GM19468 (cell line): ENCODE results near the gene CLDN7.

Experiments
- ATAC-seq: cut with Tn5 transposase; IDR thresholded peaks from one replicate; pipeline ENCODE4 v1.9.1; 2021; ENCODE audit warnings: mild to moderate bottlenecking, moderate library complexity, moderate number of reproducible peaks; ENCODE audit not compliant: unreplicated experiment; ENCODE audit errors: extremely low read depth

CLDN7 gene

DNA sequence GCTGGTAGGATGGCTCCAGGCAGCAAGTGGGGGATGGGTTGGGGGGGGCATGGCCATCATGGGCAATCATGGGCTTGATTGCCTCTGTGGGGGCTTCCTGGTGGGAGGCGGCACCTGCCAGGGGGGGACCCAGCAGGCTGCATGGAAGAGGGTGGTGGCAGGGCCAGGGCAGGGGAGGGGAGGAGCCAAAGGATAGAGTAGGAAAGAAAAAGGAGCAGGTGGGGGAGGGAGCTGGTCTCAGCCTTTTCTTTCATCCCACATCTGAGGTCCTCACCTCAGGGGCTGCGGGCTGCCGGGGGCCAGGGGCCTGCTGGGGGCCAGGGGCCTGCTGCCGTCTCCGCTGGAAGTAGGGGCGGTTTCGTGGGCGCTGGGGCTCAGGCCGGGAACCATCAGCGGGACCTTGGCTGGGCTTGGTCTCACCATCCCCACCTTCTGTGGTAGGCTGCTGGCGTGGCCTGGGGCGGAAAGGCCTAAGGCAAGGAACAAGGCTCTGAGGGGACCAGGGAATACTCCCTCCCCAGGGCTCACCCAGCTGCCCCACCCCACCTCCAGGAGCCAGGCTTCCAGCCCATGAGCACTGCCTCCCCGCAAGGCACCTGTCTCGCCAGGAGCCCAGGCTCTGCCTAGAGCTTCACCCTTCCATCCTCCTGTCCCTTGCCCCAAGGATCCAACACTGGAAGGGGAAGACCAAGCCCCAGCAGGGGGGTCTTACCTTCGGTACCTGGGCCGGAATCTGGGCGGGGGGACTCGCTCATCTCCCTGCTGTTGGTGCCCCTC lies 27.2 kb upstream of the CLDN7 start:
- no peak for ATAC-seq

DNA sequence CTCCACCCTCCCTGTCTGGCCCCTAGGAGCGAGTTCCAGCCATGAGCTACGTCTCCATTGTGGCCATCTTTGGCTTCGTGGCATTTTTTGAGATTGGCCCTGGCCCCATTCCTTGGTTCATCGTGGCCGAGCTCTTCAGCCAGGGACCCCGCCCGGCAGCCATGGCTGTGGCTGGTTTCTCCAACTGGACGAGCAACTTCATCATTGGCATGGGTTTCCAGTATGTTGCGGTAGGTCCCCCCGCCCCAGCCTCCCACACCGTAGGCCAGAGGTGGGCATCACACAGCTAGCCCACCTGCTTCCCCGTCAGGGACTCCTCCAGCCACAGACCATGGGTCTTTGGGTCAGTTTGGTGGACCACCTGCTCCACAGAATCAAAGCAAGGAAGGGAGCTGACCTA lies 23.4 kb upstream of the CLDN7 start:
- no peak for ATAC-seq

GRCh38 chr17:7284911-7285310 lies 22.6 kb upstream of the CLDN7 start:
- ATAC-seq = no peak

- ATAC-seq = no peak
These were observed 21.4 kb upstream of the CLDN7 start for GRCh38 chr17:7283471-7284216.

DNA sequence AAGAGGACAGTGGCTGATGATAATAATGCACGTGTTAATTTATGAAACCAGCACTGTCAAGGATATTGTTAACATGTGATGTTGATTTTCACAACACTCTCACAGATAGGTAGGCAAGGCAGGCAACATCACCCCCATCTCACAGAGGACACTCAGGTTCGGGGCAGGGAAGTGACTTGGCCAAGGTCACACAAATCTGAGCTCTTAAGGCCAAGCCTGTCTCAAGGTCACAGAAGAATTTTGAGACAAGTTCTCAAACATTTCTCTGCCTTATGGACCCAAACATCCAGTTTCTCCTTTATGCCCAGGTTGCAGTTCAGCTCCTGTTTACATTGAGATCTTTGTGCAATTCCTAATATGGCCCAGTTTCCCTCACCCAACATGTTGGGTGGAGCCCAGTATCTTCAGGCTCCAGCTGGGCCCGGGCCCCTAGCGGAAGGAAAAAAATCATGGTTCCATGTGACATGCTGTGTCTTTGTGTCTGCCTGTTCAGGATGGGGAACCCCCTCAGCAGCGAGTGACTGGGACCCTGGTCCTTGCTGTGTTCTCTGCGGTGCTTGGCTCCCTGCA lies 20.6 kb upstream of the CLDN7 start:
- no peak for ATAC-seq

GRCh38 chr17:7281953-7282751 lies 19.9 kb upstream of the CLDN7 start:
- no peak for ATAC-seq

DNA sequence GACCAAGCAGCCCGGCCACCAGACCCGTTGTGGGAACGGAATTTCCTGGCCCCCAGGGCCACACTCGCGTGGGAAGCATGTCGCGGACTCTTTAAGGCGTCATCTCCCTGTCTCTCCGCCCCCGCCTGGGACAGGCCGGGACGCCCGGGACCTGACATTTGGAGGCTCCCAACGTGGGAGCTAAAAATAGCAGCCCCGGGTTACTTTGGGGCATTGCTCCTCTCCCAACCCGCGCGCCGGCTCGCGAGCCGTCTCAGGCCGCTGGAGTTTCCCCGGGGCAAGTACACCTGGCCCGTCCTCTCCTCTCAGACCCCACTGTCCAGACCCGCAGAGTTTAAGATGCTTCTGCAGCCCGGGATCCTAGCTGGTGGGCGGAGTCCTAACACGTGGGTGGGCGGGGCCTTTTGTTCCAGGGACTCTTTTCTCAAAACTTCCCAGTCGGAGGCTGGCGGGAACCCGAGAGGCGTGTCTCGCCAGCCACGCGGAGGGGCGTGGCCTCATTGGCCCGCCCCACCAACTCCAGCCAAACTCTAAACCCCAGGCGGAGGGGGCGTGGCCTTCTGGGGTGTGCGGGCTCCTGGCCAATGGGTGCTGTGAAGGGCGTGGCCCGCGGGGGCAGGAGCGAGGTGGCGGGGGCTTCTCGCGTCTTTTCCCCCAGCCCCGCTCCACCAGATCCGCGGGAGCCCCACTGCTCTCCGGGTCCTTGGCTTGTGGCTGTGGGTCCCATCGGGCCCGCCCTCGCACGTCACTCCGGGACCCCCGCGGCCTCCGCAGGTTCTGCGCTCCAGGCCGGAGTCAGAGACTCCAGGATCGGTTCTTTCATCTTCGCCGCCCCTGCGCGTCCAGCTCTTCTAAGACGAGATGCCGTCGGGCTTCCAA lies 19.0 kb upstream of the CLDN7 start, which contains the start of gene SLC2A4:
Gene SLC2A4, plus strand, starts transcription at position 645 of the 879 bp plus-strand sequence. Its CDS starts 217 bp downstream, at position 862.
- ATAC-seq = no peak

DNA sequence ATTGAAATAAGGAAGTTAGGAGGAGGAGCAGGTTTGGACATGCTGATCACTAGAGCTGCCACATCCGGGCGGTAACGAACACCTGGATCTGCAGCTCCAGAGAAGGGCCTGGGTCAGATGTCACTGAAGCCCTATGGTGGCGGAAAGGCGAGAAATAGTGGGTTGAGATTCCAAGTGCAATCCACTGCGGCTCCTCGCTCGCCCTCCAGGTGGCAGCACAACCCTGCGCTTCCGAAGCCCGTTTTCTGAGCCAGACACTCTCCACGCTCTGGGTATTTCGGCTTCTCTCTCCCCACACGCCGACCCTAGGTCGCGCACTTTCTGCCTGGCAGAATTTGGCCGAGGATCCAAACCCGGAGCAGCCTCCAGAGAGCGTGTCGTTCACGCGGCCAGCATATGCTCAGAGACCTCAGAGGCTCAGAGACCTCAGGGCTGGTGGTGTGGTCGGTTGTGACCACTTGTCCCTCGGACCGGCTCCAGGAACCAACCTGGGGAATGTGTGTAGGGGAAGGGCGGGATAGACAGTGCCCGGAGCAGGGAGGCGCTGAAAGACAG lies 18.3 kb upstream of the CLDN7 start:
- ATAC-seq = no peak

DNA sequence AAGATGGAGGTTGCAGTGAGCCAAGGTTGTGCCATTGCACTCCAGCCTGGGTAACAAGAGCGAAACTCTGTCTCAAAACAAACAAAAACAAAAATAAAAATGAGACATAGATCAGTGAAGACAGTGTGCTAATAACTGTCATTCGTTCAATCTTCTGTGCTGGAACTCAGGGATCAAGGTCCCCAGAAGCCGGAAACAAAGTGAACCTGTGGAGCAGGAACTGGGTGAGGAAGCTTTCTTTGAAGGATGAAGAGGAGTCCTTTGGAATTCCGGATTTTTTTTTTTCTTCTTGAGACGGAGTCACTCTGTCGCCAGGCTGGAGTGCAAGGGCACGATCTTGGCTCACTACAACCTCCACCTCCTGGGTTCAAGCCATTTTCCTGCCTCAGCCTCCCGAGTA lies 17.2 kb upstream of the CLDN7 start:
- no peak for ATAC-seq

GRCh38 chr17:7266784-7267183 lies 4.5 kb upstream of the CLDN7 start:
- no peak for ATAC-seq

GRCh38 chr17:7263801-7264078 lies 1.5 kb upstream of the CLDN7 start:
- ATAC-seq = no peak

DNA sequence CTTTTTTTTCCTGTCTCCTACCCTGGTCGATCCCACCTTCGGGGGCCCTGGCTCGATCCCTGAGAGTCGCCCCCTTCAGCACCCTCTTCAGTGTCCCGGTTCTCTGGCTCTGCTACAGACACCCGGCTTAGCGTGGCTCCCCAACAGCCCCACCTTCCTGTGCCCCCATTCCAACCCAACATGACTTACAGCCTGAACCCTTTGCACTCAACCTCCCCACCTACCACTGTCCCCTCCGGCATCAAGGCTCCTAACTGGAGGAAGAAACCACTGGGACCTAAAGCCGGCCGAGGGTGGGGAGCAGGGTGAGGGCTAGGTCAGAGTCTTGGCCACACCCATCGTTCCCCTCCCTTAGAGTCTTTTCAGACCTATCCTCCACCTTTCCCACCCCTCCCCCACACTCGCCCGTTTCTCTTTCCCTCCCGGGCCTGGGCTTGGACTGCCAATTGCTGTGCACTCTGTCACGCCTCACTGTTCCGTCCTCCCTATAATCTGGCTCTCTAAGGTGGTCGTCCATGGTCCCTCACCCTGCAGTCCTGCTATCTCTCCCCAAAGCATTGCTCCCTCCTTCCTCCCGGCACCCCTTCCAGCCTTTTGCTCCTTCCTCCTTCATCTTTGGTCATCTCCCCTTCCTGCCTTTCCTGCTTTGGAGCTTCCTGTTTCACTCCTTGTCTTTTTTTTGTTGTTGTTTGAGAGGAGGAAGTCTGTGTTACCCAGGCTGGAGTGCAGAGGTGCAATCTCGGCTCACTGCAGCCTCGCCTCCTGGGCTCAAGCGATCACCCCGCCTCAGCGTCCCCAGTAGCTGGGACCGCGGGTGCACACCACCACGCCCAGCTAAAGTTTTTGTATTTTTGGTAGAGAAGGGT lies 890 bp upstream of the CLDN7 start:
- no peak for ATAC-seq

DNA sequence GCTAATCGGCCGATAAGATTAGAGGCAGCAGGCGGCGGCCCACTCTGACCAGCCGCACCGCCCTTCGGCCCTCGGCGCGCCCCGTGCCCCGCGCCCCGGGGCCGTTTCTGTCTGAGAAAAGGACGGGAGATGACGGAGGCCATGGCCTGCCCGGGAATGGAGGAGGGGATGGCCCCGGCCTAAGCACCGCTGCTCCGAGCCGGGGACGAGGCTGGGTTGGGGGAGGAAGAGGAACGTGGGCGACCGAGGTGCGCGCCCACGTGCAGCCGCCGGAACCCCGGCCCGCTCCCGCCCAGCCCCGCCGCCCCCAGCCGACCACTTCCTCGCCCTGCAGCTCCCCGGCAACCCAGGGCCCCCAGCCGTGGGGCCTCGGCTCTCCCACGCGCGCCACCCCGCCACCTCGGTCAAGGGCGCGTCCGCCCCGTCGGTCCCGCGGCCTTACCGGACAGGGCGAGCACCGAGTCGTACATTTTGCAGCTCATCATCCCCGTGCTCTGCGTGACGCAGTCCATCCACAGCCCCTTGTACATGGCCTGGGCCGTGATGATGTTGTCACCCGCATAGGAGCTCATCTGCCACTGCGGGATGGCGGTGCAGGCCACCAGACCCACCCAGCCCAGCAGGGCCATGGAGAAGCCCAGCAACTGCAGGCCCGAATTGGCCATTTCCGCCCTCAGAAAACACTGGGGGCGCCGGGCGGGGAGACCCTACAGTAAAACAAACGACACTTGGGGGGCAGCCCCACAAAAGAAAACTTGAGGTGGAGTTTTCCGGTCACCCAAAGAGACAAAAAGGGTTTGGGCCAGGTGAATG lies 693 bp downstream of the CLDN7 start:
- ATAC-seq = no peak

DNA sequence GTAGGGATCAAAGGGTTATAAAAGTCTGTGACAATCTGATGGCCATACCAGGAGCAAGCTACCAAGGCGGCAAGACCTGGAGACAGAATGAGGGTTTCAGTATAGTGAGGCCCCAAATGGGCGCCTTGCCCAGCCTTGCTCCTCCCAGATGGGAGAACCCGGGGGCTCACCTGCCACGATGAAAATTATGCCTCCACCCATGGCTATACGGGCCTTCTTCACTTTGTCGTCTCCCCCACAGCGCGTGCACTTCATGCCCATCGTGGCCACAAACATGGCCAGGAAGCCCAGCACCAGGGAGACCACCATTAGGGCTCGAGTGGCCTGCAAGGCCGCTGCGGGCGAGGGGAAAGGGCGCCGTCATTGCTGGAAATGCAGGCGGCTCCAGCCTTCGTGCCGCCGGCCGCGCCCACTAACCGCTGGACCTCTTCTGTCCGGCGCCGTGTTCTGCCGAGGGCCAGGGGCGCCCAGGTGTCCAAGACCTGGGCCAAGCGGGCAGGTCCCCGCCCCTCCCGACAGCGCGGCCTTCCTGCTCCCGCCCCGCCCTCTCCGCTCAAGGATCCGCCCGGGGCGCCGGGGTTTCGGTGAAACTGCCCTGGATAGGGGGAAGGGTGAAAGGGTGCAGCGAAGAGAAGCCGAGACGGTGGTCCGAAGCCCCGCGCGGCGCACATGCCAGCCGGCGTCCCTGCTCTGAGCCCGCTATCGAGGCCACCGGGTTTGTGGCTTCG lies 1.5 kb downstream of the CLDN7 start:
- no peak for ATAC-seq

- no peak for ATAC-seq
These were observed 2.1 kb downstream of the CLDN7 start for GRCh38 chr17:7260151-7260550.

- ATAC-seq = no peak
These were observed 2.8 kb downstream of the CLDN7 start for GRCh38 chr17:7259555-7259889.
